Astrocyte (in vitro differentiated cells and primary cell): ENCODE measurements around the gene CMBL. TPM values are rescaled to one million over a fixed set of nuclear protein-coding genes. Genes with fewer than 3 reads are reported as not detected.

Source experiments
- DNase-seq: peaks from one replicate; pipeline ENCODE4 v3.0.0-alpha.2; 2010; ENCODE audit warnings: low read depth
- FAIRE-seq: peaks from 2 replicates; lab custom pipeline; 2011; peaks lifted over from hg19 to GRCh38; lab: Jason Lieb, UNC
- H2AFZ ChIP-seq: 2 replicates; pipeline ENCODE4 v1.6.0; 2012; ENCODE audit warnings: low read depth, low read length, inconsistent platforms
- H3K27ac ChIP-seq: 2 replicates; pipeline ENCODE4 v1.5.1; 2011; ENCODE audit warnings: low read depth, low read length, inconsistent platforms
- H3K27me3 ChIP-seq: 2 replicates; pipeline ENCODE4 v1.6.0; 2011; ENCODE audit warnings: low read length, inconsistent platforms; ENCODE audit not compliant: insufficient read depth
- H3K36me3 ChIP-seq: 2 replicates; pipeline ENCODE4 v1.5.1; 2011; ENCODE audit warnings: low read length, inconsistent platforms; ENCODE audit not compliant: insufficient read depth
- H3K4me1 ChIP-seq: 2 replicates; pipeline ENCODE4 v1.5.1; 2011; ENCODE audit warnings: low read length, inconsistent platforms; ENCODE audit not compliant: insufficient read depth
- H3K4me2 ChIP-seq: 2 replicates; pipeline ENCODE4 v1.6.0; 2012; ENCODE audit warnings: low read length, inconsistent platforms
- H3K4me3 ChIP-seq: 2 replicates; pipeline ENCODE4 v1.5.1; 2011; ENCODE audit warnings: low read depth, mild to moderate bottlenecking, low read length, inconsistent platforms; ENCODE audit not compliant: insufficient read depth
- H3K79me2 ChIP-seq: 2 replicates; pipeline ENCODE4 v1.6.0; 2012; ENCODE audit warnings: mild to moderate bottlenecking, low read length, inconsistent platforms; ENCODE audit not compliant: insufficient read depth
- H3K9ac ChIP-seq: 2 replicates; pipeline ENCODE4 v1.6.0; 2012; ENCODE audit warnings: mild to moderate bottlenecking, low read length, inconsistent platforms
- H3K9me3 ChIP-seq: 2 replicates; pipeline ENCODE4 v1.5.1; 2012; ENCODE audit warnings: low read depth, mild to moderate bottlenecking, low read length, inconsistent platforms; ENCODE audit not compliant: insufficient read depth
- H4K20me1 ChIP-seq: 2 replicates; pipeline ENCODE4 v1.6.0; 2012; ENCODE audit warnings: low read length, inconsistent platforms; ENCODE audit not compliant: insufficient read depth
- H3K27ac Mint-ChIP-seq: one replicate; pipeline ENCODE4 v1.8.0; 2021; ENCODE audit warnings: mild to moderate bottlenecking, mixed read lengths; ENCODE audit not compliant: unreplicated experiment
- H3K27me3 Mint-ChIP-seq: one replicate; pipeline ENCODE4 v1.8.0; 2021; ENCODE audit warnings: low read depth, mixed read lengths; ENCODE audit not compliant: unreplicated experiment
- H3K36me3 Mint-ChIP-seq: one replicate; pipeline ENCODE4 v1.8.0; 2021; ENCODE audit warnings: low read depth, mixed read lengths; ENCODE audit not compliant: unreplicated experiment
- H3K4me1 Mint-ChIP-seq: one replicate; pipeline ENCODE4 v1.8.0; 2021; ENCODE audit warnings: low read depth, mixed read lengths; ENCODE audit not compliant: unreplicated experiment
- H3K4me3 Mint-ChIP-seq: one replicate; pipeline ENCODE4 v1.8.0; 2021; ENCODE audit warnings: mild to moderate bottlenecking, moderate library complexity, mixed read lengths; ENCODE audit not compliant: unreplicated experiment
- H3K9me3 Mint-ChIP-seq: one replicate; pipeline ENCODE4 v1.8.0; 2021; ENCODE audit warnings: mild to moderate bottlenecking, mixed read lengths; ENCODE audit not compliant: unreplicated experiment
- EZH2 ChIP-seq: IDR thresholded peaks from 2 replicates; pipeline ENCODE4 v1.6.1; 2012; ENCODE audit warnings: mild to moderate bottlenecking, low read length, inconsistent platforms; ENCODE audit not compliant: insufficient read depth
- total RNA-seq: library from RNA; stranded (reverse); gene quantifications from 2 replicates; pipeline ENCODE4 v1.2.1, GENCODE V29; 2021
- TF ChIP-seq, protein P1 (sequence below): IDR thresholded peaks from 2 replicates; pipeline ENCODE4 v1.5.1; 2011; ENCODE audit warnings: low read depth, mild to moderate bottlenecking, inconsistent platforms, low read length, moderate library complexity; ENCODE audit not compliant: insufficient read depth

The CMBL gene
- total RNA-seq, 1 donor from 2014 or later = 39.7 TPM

DNA sequence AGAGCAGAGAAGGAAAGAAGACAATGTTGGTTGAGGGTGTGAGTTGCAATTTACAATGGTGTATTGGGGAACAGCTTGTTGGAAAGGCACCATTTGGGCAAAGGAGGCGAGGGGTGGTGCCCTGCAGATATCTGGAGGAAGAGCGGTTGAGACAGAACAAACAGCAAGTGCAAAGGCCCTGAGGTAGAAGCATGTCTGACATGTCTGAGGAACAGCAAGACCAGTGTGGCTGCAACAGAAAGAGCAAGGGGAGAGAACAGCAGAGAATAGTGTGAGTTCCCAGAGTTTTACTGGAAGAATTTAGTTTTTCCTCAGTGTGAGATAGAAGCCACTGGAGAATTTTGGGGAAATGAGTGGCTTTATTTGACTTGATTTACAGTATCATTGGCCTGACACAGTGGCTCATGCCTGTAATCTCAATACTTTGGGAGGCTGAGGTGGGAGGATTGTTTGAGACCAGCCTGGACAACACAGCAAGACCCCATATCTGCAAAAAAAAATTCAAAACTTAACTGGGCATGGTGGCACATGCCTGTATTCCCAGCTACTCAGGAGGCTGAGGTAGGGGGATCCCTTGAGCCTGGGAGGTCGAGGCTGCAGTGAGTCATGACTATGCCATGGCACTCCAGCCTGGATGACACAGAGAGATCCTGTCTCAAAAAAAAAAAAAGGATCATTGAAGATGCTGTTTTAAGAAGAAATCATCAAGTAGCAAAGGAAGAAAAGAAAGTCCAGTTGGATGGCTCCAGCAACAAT is 13.6 kb downstream of the CMBL start:
- Histone ChIP-seq H3K27me3 (no peaks in the 10 kb centered on the region), H3K27ac (no peak overlapping the region), H3K79me2 (no peaks in the 10 kb centered on the region), H3K9me3 (no peaks in the 10 kb centered on the region), H3K4me3 (no peak overlapping the region), H2AFZ (no peak overlapping the region), H3K4me1 (peaks cover 4% of the 10 kb centered on the region), H4K20me1 (peaks cover 17% of the 10 kb centered on the region), H3K4me2 (no peak overlapping the region), H3K9ac (no peak overlapping the region), H3K36me3 (no peaks in the 10 kb centered on the region)
- Mint-ChIP-seq H3K27ac (peak overlapping the region; percentile 21), H3K4me3 (no peak overlapping the region), H3K36me3 (peaks cover 14% of the 10 kb centered on the region), H3K27me3 (no peaks in the 10 kb centered on the region), H3K9me3 (no peaks in the 10 kb centered on the region), H3K4me1 (no peaks in the 10 kb centered on the region)
- DNase-seq (no peak), FAIRE-seq (no peak)
- no peak for TF ChIP-seq EZH2
- TF ChIP-seq, protein P1, sequence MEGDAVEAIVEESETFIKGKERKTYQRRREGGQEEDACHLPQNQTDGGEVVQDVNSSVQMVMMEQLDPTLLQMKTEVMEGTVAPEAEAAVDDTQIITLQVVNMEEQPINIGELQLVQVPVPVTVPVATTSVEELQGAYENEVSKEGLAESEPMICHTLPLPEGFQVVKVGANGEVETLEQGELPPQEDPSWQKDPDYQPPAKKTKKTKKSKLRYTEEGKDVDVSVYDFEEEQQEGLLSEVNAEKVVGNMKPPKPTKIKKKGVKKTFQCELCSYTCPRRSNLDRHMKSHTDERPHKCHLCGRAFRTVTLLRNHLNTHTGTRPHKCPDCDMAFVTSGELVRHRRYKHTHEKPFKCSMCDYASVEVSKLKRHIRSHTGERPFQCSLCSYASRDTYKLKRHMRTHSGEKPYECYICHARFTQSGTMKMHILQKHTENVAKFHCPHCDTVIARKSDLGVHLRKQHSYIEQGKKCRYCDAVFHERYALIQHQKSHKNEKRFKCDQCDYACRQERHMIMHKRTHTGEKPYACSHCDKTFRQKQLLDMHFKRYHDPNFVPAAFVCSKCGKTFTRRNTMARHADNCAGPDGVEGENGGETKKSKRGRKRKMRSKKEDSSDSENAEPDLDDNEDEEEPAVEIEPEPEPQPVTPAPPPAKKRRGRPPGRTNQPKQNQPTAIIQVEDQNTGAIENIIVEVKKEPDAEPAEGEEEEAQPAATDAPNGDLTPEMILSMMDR = no peak

GRCh38 chr5:10291692-10292339 is 15.9 kb downstream of the CMBL start:
- no peak overlapping the region for H3K27ac Mint-ChIP-seq
- no peak for FAIRE-seq
- TF ChIP-seq EZH2 = no peak
- TF ChIP-seq, protein P1 = no peak

More at GRCh38 chr5:10291692-10292339, 15.9 kb downstream of the CMBL start:
- H3K27ac ChIP-seq = no peak overlapping the region
- H3K79me2 ChIP-seq = no peaks in the 10 kb centered on the region
- H3K4me1 ChIP-seq = peaks cover 4% of the 10 kb centered on the region
- H3K4me2 ChIP-seq = no peak overlapping the region
- H2AFZ ChIP-seq = no peak overlapping the region
- Mint-ChIP-seq H3K4me3 (no peak overlapping the region), H3K4me1 (no peaks in the 10 kb centered on the region), H3K36me3 (peaks cover 22% of the 10 kb centered on the region), H3K9me3 (peaks cover 4% of the 10 kb centered on the region), H3K27me3 (no peaks in the 10 kb centered on the region)
- no peaks in the 10 kb centered on the region for H3K36me3 ChIP-seq
- H3K9ac ChIP-seq = no peak overlapping the region
- H3K27me3 ChIP-seq = no peaks in the 10 kb centered on the region
- H3K9me3 ChIP-seq = no peaks in the 10 kb centered on the region
- no peak for DNase-seq
- no peak overlapping the region for H3K4me3 ChIP-seq
- H4K20me1 ChIP-seq = peaks cover 11% of the 10 kb centered on the region
